Measurements from ENCODE around the gene RIPK3. TPM values are rescaled to one million over a fixed set of nuclear protein-coding genes. Genes with fewer than 3 reads are reported as not detected.

Gene RIPK3
- total RNA-seq, 3 donors from 2014 or later (not counting 1 experiment from before 2014, with no cell fraction given), result 36.1 to 58.2 (median 45.5) TPM

DNA sequence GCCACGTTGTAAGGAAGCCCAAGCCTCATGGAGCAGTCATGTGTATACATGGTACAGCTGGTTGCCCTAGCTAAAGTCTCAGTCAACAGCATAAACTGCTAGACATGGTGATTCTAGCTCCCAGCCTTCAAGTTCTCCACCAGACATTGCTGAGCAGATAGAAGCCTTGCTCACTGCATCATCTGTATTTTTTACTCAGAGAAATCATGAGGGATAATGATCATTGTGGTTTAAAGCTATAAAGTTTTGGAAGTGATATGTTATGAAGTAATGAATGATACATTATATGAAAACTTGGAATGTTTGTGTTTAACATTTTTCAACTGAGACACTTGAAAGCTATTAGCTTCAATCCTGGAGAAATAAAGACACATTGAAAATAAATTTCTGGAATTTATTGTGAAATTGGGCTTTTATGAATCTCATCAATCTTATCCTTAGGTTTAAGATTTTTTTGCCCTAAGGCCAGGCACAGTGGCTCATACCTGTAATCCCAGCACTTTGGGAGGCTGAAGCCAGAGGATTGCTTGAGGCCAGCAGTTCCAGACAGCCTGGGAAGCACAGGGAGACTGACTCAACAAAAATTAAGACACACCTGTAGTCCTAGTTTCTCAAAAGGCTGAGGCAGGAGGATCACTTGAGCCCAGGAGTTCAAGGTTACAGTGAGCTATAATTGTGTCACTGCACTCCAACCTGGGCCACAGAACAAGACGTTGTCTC lies 22.6 kb upstream of the RIPK3 start:
- Mint-ChIP-seq H3K27me3 (ENCODE audit: low read depth in 2 of 2) (peaks cover 36 to 52% of the 10 kb centered on the region in 2 donors), H3K27ac (no peak overlapping the region), H3K9me3 (no peaks in the 10 kb centered on the region), H3K36me3 (no peaks in the 10 kb centered on the region), H3K4me3 (no peak overlapping the region), H3K4me1 (peaks cover 17% of the 10 kb centered on the region in 2 donors)
- Histone ChIP-seq H3K36me3 (ENCODE audit: control insufficient read depth, insufficient read depth, low read length) (no peaks in the 10 kb centered on the region), H3K4me1 (ENCODE audit: control insufficient read depth, insufficient read depth, low read length) (peaks cover 20% of the 10 kb centered on the region), H3K9me3 (ENCODE audit: control insufficient read depth, insufficient read depth, low read length) (no peaks in the 10 kb centered on the region), H3K4me3 (ENCODE audit: low read length) (no peak overlapping the region), H3K27me3 (ENCODE audit: control insufficient read depth, insufficient read depth, low read length) (peaks cover 23% of the 10 kb centered on the region), H3K27ac (ENCODE audit: low read length) (no peak overlapping the region)
- 50% methylated on average over 1 of the region's 2 CpGs for WGBS (ENCODE audit: insufficient coverage)
- intact Hi-C loops (cut with micrococcal nuclease), result no loop called here
- TF ChIP-seq, protein P1, sequence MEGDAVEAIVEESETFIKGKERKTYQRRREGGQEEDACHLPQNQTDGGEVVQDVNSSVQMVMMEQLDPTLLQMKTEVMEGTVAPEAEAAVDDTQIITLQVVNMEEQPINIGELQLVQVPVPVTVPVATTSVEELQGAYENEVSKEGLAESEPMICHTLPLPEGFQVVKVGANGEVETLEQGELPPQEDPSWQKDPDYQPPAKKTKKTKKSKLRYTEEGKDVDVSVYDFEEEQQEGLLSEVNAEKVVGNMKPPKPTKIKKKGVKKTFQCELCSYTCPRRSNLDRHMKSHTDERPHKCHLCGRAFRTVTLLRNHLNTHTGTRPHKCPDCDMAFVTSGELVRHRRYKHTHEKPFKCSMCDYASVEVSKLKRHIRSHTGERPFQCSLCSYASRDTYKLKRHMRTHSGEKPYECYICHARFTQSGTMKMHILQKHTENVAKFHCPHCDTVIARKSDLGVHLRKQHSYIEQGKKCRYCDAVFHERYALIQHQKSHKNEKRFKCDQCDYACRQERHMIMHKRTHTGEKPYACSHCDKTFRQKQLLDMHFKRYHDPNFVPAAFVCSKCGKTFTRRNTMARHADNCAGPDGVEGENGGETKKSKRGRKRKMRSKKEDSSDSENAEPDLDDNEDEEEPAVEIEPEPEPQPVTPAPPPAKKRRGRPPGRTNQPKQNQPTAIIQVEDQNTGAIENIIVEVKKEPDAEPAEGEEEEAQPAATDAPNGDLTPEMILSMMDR (IDR thresholded peaks at IDR 0.05), result no peak
- no peak for DNase-seq
- ATAC-seq, result no peak

DNA sequence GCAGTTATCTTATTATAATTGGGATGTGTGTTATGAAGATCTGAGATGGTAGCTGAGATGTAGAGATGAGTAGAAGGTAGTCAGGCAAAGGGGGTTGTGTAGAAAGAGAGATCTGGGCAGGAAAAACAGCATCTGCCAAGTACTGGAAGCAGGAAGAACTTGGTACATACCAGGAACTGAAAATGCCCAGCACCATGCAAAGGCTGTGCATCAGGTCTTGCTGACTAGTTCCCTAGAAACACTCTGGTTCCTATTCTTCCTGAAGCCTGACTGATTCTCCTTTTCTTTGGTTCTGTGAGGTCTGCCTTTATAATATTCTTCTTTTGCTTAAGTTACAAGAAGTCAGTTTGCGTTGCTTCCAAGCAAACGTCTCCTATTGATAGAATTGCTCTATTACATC lies 21.5 kb upstream of the RIPK3 start:
- peaks cover 28 to 55% of the 10 kb centered on the region in 2 donors for H3K27me3 Mint-ChIP-seq (ENCODE audit: low read depth in 2 of 2)
- TF ChIP-seq, protein P1 (IDR thresholded peaks at IDR 0.05), result no peak

DNA sequence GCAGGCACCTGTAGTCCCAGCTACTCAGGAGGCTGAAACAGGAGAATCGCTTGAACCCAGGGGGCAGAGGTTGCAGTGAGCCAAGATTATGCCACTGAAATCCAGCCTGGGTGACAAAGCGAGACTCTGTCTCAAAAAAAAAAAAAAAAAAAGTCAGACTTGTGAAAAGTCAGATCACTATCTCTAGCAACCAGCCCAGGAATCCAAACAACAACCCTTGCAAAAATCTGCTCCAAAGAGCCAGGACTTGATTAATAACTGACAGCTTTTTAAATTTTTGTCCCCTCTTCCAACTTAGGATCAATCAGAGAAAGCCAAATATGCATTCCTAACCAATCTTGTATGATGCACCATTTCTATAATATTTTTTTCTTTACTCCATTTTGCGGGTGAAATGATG lies 20.5 kb upstream of the RIPK3 start:
- intact Hi-C loops (cut with micrococcal nuclease), result no loop called here
- Mint-ChIP-seq H3K9me3 (no peaks in the 10 kb centered on the region), H3K36me3 (no peaks in the 10 kb centered on the region), H3K27me3 (ENCODE audit: low read depth in 2 of 2) (peaks cover 21 to 47% of the 10 kb centered on the region in 2 donors), H3K4me3 (no peak overlapping the region), H3K27ac (no peak overlapping the region), H3K4me1 (peaks cover 0 to 2% of the 10 kb centered on the region in 2 donors)
- no peaks in the 10 kb centered on the region for H3K9me3 ChIP-seq (ENCODE audit: control insufficient read depth, insufficient read depth, low read length)
- WGBS (ENCODE audit: insufficient coverage), result 92% methylated on average over 3 of the region's 3 CpGs
- no peak for ATAC-seq
- H3K27me3 ChIP-seq (ENCODE audit: control insufficient read depth, insufficient read depth, low read length), result peaks cover 4% of the 10 kb centered on the region
- no peaks in the 10 kb centered on the region for H3K4me1 ChIP-seq (ENCODE audit: control insufficient read depth, insufficient read depth, low read length)
- H3K4me3 ChIP-seq (ENCODE audit: low read length), result no peak overlapping the region
- DNase-seq, result no peak
- TF ChIP-seq, protein P1 (IDR thresholded peaks at IDR 0.05), result no peak
- H3K36me3 ChIP-seq (ENCODE audit: control insufficient read depth, insufficient read depth, low read length), result no peaks in the 10 kb centered on the region
- H3K27ac ChIP-seq (ENCODE audit: low read length), result no peak overlapping the region

More for the DNA sequence above, 21.5 kb upstream of the RIPK3 start:
- Histone ChIP-seq H3K9me3 (ENCODE audit: control insufficient read depth, insufficient read depth, low read length) (no peaks in the 10 kb centered on the region), H3K4me1 (ENCODE audit: control insufficient read depth, insufficient read depth, low read length) (peaks cover 9% of the 10 kb centered on the region), H3K27me3 (ENCODE audit: control insufficient read depth, insufficient read depth, low read length) (peaks cover 13% of the 10 kb centered on the region), H3K4me3 (ENCODE audit: low read length) (no peak overlapping the region), H3K36me3 (ENCODE audit: control insufficient read depth, insufficient read depth, low read length) (no peaks in the 10 kb centered on the region), H3K27ac (ENCODE audit: low read length) (no peak overlapping the region)
- ATAC-seq (no peak), DNase-seq (no peak)
- no CpG with 5 or more reads among the region's 2 CpGs for WGBS (ENCODE audit: insufficient coverage)
- H3K36me3 Mint-ChIP-seq, result no peaks in the 10 kb centered on the region
- no peak overlapping the region for H3K27ac Mint-ChIP-seq
- no peaks in the 10 kb centered on the region for H3K9me3 Mint-ChIP-seq
- peaks cover 8 to 9% of the 10 kb centered on the region in 2 donors for H3K4me1 Mint-ChIP-seq
- no peak overlapping the region for H3K4me3 Mint-ChIP-seq
- intact Hi-C loops (cut with micrococcal nuclease), result no loop called here

DNA sequence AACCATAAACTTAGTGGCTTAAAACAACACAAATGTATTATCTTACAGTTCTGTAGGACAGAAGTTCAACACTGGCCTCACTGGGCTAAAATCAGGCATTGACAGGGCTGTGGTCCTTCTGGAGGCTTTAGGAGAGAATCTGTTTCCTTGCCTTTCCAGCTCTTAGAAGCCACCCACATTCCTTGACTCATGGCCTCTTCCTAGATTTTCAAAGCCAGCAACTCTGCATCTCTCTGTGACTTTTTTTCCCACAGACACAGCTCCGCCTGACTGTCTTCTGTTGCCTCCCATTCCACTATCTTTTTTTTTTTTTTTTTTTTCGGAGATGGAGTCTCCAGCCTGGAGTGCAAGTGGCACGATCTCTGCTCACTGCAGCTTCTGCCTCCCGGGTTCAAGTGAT lies 16.4 kb upstream of the RIPK3 start:
- ATAC-seq, result no peak
- Histone ChIP-seq H3K36me3 (ENCODE audit: control insufficient read depth, insufficient read depth, low read length) (no peaks in the 10 kb centered on the region), H3K27ac (ENCODE audit: low read length) (no peak overlapping the region), H3K4me3 (ENCODE audit: low read length) (no peak overlapping the region), H3K9me3 (ENCODE audit: control insufficient read depth, insufficient read depth, low read length) (no peaks in the 10 kb centered on the region), H3K27me3 (ENCODE audit: control insufficient read depth, insufficient read depth, low read length) (peaks cover 3% of the 10 kb centered on the region), H3K4me1 (ENCODE audit: control insufficient read depth, insufficient read depth, low read length) (no peaks in the 10 kb centered on the region)
- Mint-ChIP-seq H3K27ac (no peak overlapping the region), H3K9me3 (no peaks in the 10 kb centered on the region), H3K36me3 (no peaks in the 10 kb centered on the region), H3K4me3 (no peak overlapping the region), H3K4me1 (no peaks in the 10 kb centered on the region), H3K27me3 (ENCODE audit: low read depth in 2 of 2) (peaks cover 29 to 52% of the 10 kb centered on the region in 2 donors)
- intact Hi-C loops (cut with micrococcal nuclease), result no loop called here
- TF ChIP-seq, protein P1 (IDR thresholded peaks at IDR 0.05), result no peak
- 90% methylated on average over 3 of the region's 4 CpGs for WGBS (ENCODE audit: insufficient coverage)
- DNase-seq, result no peak

Measured in natural killer cell (primary cell).